Endothelial cell of umbilical vein (primary cell): ENCODE results near the gene UPB1. TPM values are rescaled to one million over a fixed set of nuclear protein-coding genes. Genes with fewer than 3 reads are reported as not detected.

ENCODE experiments used
- BruUV-seq: library from RNA; stranded (reverse); fragments of 400-500 nt; replicated peaks from 2 replicates; lab custom pipeline; 2021; lab: Mats Ljungman, UMichigan
- CTCF ChIA-PET: fragments of 300-600, 350-600 bp; sonication (Branson Sonifier 250); formaldehyde crosslinking; loops from one replicate; lab custom pipeline; 2021; ENCODE audit warnings: antibody characterized with exemption, inconsistent platforms; lab: Charles Lee
- POLR2A ChIA-PET: fragments of 300-600, 350-600 bp; sonication (Branson Sonifier 250); formaldehyde crosslinking; loops from one replicate; lab custom pipeline; 2021; ENCODE audit warnings: antibody characterized with exemption, inconsistent platforms; lab: Charles Lee
- DNase-seq: peaks from one replicate; pipeline ENCODE4 v3.0.0-alpha.2; 2011; ENCODE audit warnings: low read depth, low spot score
- FAIRE-seq: peaks from 2 replicates; lab custom pipeline; 2011; peaks lifted over from hg19 to GRCh38; lab: Jason Lieb, UNC
- H2AFZ ChIP-seq: 2 replicates; pipeline ENCODE4 v1.6.0; 2012; ENCODE audit warnings: low read depth, low read length, control low read depth, inconsistent platforms
- H3K27ac ChIP-seq: 2 replicates; pipeline ENCODE4 v1.5.1; 2011; ENCODE audit warnings: low read depth, mild to moderate bottlenecking, control low read depth, low read length, moderate library complexity; ENCODE audit not compliant: insufficient read depth
- H3K27me3 ChIP-seq, 2 experiments: 2 replicates each; pipeline versions ENCODE4 v1.6.0 to v1.6.1; 2011; ENCODE audit warnings: low read length in 2 of 2, mixed read lengths in 1 of 2; ENCODE audit not compliant: control insufficient read depth in 2 of 2, insufficient read depth in 2 of 2
- H3K36me3 ChIP-seq, 2 experiments: 2 replicates in 1 of 2; 3 replicates in 1 of 2; pipeline ENCODE4 v1.5.1; 2011; ENCODE audit warnings: low read length in 2 of 2, mild to moderate bottlenecking in 1 of 2, moderate library complexity in 1 of 2; ENCODE audit not compliant: control insufficient read depth in 2 of 2, insufficient read depth in 2 of 2; ENCODE audit errors: extremely low read depth in 1 of 2
- H3K4me1 ChIP-seq: 3 replicates; pipeline ENCODE4 v1.5.1; 2011; ENCODE audit warnings: mild to moderate bottlenecking, low read length; ENCODE audit not compliant: control insufficient read depth, insufficient read depth; ENCODE audit errors: extremely low read depth
- H3K4me2 ChIP-seq: 2 replicates; pipeline ENCODE4 v1.6.1; 2011; ENCODE audit warnings: low read length, control low read depth, mixed read lengths; ENCODE audit not compliant: insufficient read depth
- H3K4me3 ChIP-seq, 3 experiments: fragments of 200-600 bp in 1 of 3; sonication (generic), shearing (Covaris generic) in 1 of 3; replicated peaks in 1 of 3; 2 replicates each; pipeline ENCODE4 v1.5.1; 2011 to 2016; ENCODE audit warnings: control low read depth in 3 of 3, low read length in 3 of 3, mild to moderate bottlenecking in 2 of 3, inconsistent platforms in 1 of 3, low read depth in 1 of 3, moderate library complexity in 1 of 3; ENCODE audit not compliant: insufficient read depth in 1 of 3
- H3K79me2 ChIP-seq: 2 replicates; pipeline ENCODE4 v1.6.0; 2012; ENCODE audit warnings: low read length, inconsistent platforms; ENCODE audit not compliant: control insufficient read depth, insufficient read depth
- H3K9ac ChIP-seq: replicated peaks from 2 replicates; pipeline ENCODE3; 2011; ENCODE audit warnings: low read length, control low read depth; ENCODE audit not compliant: insufficient read depth; ENCODE audit errors: extremely low read depth
- H3K9me1 ChIP-seq: replicated peaks from 3 replicates; pipeline ENCODE4 v1.6.0; 2011; ENCODE audit warnings: mild to moderate bottlenecking, low read length; ENCODE audit not compliant: control insufficient read depth, insufficient read depth; ENCODE audit errors: extremely low read depth
- H3K9me3 ChIP-seq: replicated peaks from 2 replicates; pipeline ENCODE4 v1.5.1; 2012; ENCODE audit warnings: low read length, inconsistent platforms; ENCODE audit not compliant: control insufficient read depth, insufficient read depth
- H4K20me1 ChIP-seq: replicated peaks from 2 replicates; pipeline ENCODE3; 2011; ENCODE audit warnings: mild to moderate bottlenecking, low read length; ENCODE audit not compliant: control insufficient read depth, insufficient read depth; ENCODE audit errors: extremely low read depth
- EZH2 ChIP-seq: IDR thresholded peaks from 2 replicates; pipeline ENCODE4 v1.6.1; 2012; ENCODE audit warnings: borderline replicate concordance, low read depth, mild to moderate bottlenecking, moderate library complexity, low read length, inconsistent platforms; ENCODE audit not compliant: severe bottlenecking
- FOS ChIP-seq: IDR thresholded peaks from 2 replicates; pipeline ENCODE4 v1.6.1; 2011; ENCODE audit warnings: mild to moderate bottlenecking, low read length, moderate library complexity, borderline replicate concordance; ENCODE audit not compliant: insufficient read depth
- GATA2 ChIP-seq: IDR thresholded peaks from 2 replicates; pipeline ENCODE4 v1.7.0; 2011; ENCODE audit warnings: low read depth, mild to moderate bottlenecking, moderate library complexity, mixed read lengths, low read length; ENCODE audit not compliant: insufficient read length, insufficient read depth
- JUN ChIP-seq: IDR thresholded peaks from 2 replicates; pipeline ENCODE4 v1.6.1; 2011; ENCODE audit warnings: borderline replicate concordance, low read depth; ENCODE audit not compliant: insufficient read length, insufficient read depth
- MYC ChIP-seq: IDR thresholded peaks from one replicate; pipeline ENCODE4 v1.6.1; 2011; ENCODE audit warnings: mild to moderate bottlenecking, low read depth, low read length
- POLR2A ChIP-seq: IDR thresholded peaks from 2 replicates; pipeline ENCODE4 v1.6.1; 2012; ENCODE audit warnings: low read depth, mild to moderate bottlenecking, control low read depth, low read length
- POLR2AphosphoS5 ChIP-seq: IDR thresholded peaks from 2 replicates; pipeline ENCODE4 v1.6.1; 2012; ENCODE audit warnings: low read depth, mild to moderate bottlenecking, control low read depth, low read length, moderate library complexity; ENCODE audit not compliant: insufficient read depth
- dilution Hi-C: fragments of 300-500 bp; cut with MboI; formaldehyde crosslinking; loops from one replicate; pipeline ENCODE4 v1.15.0; 2019; ENCODE audit warnings: low sequenced_read_pairs; ENCODE audit not compliant: extremely low pct_ligation_motif_present
- intact Hi-C: fragments of 100-400 bp; cut with micrococcal nuclease; formaldehyde crosslinking; loops from one replicate; pipeline ENCODE4 v1.10.0; 2022
- polyA plus RNA-seq, 4 experiments: library from polyadenylated mRNA; depleted of rRNA in 3 of 4; stranded (reverse) in 3 of 4; unstranded in 1 of 4; fragments of >200 nt; gene quantifications; 2 replicates each; pipeline versions ENCODE4 v1.2.1 to v1.2.3, GENCODE V29; 2011 to 2012; ENCODE audit warnings: missing spikeins in 1 of 4
- total RNA-seq: library from RNA; stranded (reverse); gene quantifications from 2 replicates; pipeline ENCODE4 v1.2.3, GENCODE V29; 2021
- TF ChIP-seq, protein P1 (sequence below): IDR thresholded peaks from 2 replicates; pipeline ENCODE4 v1.6.1; 2011; ENCODE audit not compliant: insufficient read depth, insufficient read length
- TF ChIP-seq, protein P2 (sequence below), 2 donors: IDR thresholded peaks; 1 replicate in 1 of 2; 2 replicates in 1 of 2; pipeline ENCODE4 v1.5.1; 2011; ENCODE audit warnings: low read length in 2 of 2, mild to moderate bottlenecking in 2 of 2, moderate library complexity in 2 of 2, control low read depth in 1 of 2, inconsistent platforms in 1 of 2, low read depth in 1 of 2; ENCODE audit not compliant: insufficient read depth in 1 of 2; ENCODE audit errors: extremely low read depth in 1 of 2

Gene UPB1
- total and polyA plus RNA-seq, 2 donors (not counting 3 experiments of a cell fraction or from before 2014, with no cell fraction given) = 0.30 to 0.80 TPM

DNA sequence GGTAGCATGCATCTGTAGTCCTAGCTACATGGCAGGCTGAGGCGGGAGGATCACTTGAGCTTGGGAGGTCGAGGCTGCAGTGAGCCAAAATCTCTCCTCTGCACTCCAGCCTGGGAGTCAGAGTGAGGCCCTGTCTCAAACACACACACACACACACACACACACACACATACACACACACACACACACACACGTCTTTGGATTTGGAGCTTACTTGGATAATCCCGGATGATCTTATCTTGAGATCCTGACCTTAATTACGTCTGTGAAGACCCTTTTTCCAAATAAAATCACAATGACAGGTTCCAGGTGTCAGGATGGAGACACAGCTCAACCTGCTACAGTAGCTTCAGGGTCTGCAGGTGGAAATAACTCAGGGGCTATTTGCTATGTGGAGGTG lies 1.1 kb downstream of the UPB1 start:
- intact Hi-C loops (no loop called here), dilution Hi-C loops (no loop called here)
- Histone ChIP-seq H3K4me3 (no peak overlapping the region), H4K20me1 (no peaks in the 10 kb centered on the region), H3K79me2 (no peaks in the 10 kb centered on the region), H3K9me3 (no peaks in the 10 kb centered on the region), H2AFZ (no peak overlapping the region), H3K27ac (no peak overlapping the region), H3K27me3 (peaks cover 0 to 15% of the 10 kb centered on the region in 2 experiments), H3K4me2 (no peak overlapping the region), H3K36me3 (no peaks in the 10 kb centered on the region), H3K9me1 (no peaks in the 10 kb centered on the region), H3K9ac (no peak overlapping the region), H3K4me1 (peaks cover 7% of the 10 kb centered on the region)
- ChIA-PET CTCF (interaction anchor here (0.9 to 2.0 kb wide), 5 partner anchors 10 to 26 kb away, joined by 3 to 9 read pairs (median 4); no protein-coding TSS in a partner anchor), POLR2A (no interaction called here)
- DNase-seq (no peak), FAIRE-seq (no peak)
- TF ChIP-seq POLR2A (no peak), FOS (no peak), POLR2AphosphoS5 (no peak), GATA2 (no peak), JUN (no peak), EZH2 (no peak), MYC (no peak)
- TF ChIP-seq, protein P1, sequence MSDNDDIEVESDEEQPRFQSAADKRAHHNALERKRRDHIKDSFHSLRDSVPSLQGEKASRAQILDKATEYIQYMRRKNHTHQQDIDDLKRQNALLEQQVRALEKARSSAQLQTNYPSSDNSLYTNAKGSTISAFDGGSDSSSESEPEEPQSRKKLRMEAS = no peak
- TF ChIP-seq, protein P2, sequence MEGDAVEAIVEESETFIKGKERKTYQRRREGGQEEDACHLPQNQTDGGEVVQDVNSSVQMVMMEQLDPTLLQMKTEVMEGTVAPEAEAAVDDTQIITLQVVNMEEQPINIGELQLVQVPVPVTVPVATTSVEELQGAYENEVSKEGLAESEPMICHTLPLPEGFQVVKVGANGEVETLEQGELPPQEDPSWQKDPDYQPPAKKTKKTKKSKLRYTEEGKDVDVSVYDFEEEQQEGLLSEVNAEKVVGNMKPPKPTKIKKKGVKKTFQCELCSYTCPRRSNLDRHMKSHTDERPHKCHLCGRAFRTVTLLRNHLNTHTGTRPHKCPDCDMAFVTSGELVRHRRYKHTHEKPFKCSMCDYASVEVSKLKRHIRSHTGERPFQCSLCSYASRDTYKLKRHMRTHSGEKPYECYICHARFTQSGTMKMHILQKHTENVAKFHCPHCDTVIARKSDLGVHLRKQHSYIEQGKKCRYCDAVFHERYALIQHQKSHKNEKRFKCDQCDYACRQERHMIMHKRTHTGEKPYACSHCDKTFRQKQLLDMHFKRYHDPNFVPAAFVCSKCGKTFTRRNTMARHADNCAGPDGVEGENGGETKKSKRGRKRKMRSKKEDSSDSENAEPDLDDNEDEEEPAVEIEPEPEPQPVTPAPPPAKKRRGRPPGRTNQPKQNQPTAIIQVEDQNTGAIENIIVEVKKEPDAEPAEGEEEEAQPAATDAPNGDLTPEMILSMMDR (IDR thresholded peaks at IDR 0.05; ENCODE audit: extremely low read depth in 1 of 2, insufficient read depth in 1 of 2, low read depth in 1 of 2, low read length in 2 of 2) = no peak
- no TSS peak for BruUV-seq
